Urothelium cell line (cell line): ENCODE data around the gene PPP2R5E.
A peak's percentile ranks its signal among the peaks of the same experiment; 100 is the strongest.

ENCODE experiments used
- DNase-seq: peaks from one replicate; pipeline ENCODE4 v3.0.0; 2011; ENCODE audit warnings: low spot score, mixed read lengths
- FAIRE-seq: peaks from 2 replicates; lab custom pipeline; 2011; peaks lifted over from hg19 to GRCh38; lab: Jason Lieb, UNC

PPP2R5E gene

GRCh38 chr14:63474844-63475243, 68.3 kb downstream of the PPP2R5E start:
- FAIRE-seq (no peak), DNase-seq (no peak)

DNA sequence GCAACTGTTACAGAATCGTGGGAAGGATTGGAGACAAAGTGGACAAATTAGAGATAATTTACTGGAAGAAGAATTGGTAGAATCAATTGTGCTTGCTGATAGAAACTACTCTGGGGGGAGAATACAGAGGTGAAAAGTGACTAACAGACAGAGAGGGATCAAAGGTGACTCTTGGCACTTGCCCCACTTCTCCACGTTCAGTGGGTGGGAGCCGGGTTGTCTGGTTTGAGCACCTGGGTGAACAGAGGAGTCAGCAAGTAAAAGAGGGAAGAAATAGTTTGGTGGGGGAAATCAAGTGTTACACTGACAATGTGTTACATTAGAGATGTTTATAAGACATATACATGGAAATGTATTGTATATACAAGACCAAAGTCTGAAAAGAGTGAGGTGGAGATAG, 69.1 kb downstream of the PPP2R5E start:
- DNase-seq (no peak), FAIRE-seq (no peak)

DNA sequence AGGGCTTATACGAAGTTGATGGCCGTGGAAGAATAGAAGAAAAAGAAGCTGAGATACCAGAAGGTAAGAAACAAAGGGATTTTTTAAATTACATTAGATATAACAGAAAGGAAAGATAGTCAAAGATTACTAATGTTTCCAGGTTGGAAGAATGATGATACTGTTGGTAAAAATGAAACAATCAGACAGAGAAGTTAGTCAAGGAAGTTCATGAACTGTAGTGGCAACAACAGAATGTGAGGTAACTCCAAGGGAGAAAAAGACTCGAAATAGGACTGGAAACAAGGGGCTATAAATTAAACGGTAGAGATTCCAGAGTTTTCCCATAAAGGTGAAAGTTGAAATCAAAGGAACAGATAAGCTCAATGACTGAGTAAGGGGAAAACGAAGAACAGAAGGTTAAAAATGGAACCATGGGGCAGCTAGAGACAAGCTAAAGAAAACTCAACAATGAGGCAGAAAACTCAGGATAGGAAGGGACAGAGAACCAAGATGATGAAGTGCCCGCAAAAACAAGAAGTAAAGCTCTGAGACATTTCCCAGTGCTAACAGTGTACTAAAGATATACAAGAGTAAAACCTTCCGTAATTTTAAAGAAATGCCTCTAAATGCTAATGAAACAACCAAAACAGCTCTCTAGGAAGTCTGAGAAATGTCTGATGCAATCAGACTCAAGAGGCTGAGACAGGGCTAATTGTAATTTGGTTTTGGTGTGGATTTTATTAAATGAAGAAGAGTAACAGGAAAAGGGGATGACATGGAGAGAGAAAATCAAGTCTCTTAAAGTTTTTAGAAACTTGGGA, 70.0 kb downstream of the PPP2R5E start:
- FAIRE-seq = no peak
- DNase-seq = no peak

DNA sequence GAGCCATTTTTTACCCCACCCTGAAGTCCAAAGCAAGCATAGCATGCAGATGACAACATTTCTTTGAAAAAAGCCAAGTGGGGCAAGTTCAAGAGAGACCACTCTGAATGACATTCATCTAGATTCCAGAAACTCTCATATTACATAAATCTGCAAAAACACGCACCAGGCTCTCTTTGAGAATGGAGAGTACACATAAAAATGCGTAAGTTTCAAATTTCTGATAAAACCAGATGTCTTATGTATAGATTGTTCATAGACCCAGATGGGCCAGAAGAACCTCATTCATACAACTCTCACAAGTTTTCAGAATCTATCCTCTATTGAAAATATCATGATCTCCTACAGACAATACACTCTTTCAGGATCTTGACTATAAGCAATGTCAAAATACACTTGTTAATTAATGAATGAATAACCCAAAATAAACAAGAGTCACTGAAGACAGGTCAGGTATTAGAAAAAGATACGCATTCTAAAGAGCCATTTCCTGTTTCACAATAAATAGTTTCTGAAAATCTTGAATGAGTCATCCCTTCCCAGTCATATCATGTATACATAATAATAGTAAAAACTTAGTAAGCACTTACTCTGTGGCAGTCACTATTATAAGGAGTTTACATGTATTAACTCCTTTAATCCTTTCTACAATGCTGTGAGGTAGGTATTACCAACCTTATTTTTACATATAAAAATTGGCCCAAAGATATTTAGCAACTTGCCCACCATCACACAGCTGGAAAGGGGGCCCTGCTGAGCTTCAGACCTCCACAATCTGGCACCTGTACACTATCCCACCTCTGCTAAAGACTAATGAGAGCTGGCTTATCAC, 72.0 kb downstream of the PPP2R5E start:
- DNase-seq = peak; percentile 50
- FAIRE-seq = no peak

GRCh38 chr14:63468294-63468693, 74.9 kb downstream of the PPP2R5E start:
- no peak for DNase-seq
- FAIRE-seq = peak; percentile 86

DNA sequence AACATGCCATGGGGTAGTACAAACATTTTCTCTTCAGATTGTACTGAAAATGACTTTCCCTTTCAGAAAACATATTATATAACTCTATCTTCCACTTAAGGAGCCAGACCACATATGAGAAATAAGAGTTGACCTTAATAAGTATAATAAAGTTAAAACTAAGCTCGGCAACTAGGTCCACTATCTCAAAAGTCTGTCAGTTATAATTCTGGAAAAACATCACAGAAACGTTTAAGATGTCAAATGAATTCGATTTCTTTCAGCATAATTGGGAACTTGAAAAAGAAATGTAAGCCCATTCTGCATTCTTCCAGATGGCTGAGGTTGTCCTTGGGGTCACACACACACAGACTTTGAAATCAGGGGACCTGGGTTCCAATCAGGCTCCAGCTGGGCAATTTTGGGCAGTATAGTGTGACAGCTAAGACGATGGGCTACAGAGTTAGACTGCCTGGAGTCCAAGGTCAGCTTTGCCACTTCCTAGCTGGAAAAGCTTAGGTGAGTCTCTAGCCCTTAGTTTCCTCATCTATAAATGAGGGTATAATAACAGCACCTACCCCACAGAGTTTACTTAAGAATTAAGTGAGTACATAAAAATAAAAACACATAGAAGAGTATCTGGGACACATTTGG, 75.6 kb downstream of the PPP2R5E start:
- FAIRE-seq (no peak), DNase-seq (no peak)

DNA sequence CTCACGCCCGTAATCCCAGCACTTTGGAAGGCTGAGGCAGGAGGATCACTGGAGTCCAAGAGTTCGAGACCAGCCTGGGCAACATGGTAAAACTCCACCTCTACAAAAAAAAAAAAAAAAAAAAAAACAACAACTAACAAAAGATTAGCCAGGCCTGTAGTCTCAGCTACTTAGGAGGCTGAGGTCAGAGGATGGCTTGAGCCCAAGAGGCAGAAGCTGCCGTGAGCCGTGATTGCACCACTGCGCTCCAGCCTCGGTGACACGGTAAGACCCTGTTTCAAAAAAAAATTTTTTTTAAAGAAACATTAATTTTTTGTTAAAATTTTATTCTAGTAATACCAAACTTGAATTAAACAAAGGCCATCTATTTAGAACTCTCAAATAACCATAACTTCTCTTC, 77.8 kb downstream of the PPP2R5E start:
- DNase-seq = no peak
- FAIRE-seq = no peak

DNA sequence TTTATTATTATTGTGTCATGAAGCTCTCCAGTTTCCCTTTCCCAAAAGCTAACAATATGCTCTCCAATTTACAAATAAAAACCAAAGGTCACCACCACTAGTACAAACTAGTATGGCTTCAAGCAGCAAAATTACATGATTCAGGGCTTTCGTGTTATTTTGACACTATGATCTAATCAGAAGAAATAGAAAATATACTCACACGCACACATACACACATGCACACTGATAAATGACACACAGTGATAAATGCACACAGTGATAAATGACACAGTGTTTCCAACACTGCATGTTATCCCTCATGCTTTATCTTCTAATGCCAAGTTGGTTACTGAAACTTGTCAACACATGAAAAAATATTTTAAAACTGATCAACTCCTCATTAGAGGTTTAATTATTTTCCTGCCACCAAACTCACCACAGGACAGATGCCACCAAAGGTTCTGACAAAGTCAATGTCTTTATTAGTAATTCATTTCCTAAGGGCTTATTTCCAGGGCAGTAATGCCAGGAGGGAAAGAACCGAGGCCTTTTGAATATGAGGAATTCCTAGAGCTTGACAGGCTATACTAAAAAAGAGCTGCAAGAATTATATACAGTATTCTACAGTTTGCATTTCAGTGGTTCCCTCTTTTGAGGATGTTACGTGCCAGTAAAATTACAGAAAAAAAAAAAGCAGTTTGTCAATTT, 82.4 kb downstream of the PPP2R5E start:
- FAIRE-seq = peak; percentile 37
- DNase-seq = no peak

- DNase-seq (no peak), FAIRE-seq (no peak)
Observed at GRCh38 chr14:63459738-63460137, 83.4 kb downstream of the PPP2R5E start.

DNA sequence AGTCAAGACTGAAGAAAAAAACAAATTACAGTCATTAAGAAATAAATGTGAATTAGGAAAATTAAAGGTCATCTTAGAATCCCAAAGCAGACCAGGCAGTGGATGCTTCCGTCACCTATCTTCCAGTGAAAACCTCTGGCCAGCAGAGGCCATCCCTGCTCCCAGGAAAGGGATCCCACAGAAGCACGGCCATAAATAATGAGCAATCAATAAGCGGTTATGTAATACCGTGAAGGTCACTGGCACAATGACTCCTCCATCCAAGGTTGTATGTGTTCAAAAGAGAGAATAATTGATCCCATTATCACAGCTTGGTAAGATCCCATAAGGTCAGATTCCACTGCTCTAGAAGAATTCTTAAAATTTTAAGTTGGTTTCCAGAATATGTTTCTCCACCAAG, 85.7 kb downstream of the PPP2R5E start:
- FAIRE-seq = no peak
- no peak for DNase-seq

- FAIRE-seq (peak; percentile 87), DNase-seq (peak; percentile 57)
Observed at GRCh38 chr14:63454863-63455622, 88.1 kb downstream of the PPP2R5E start.

DNA sequence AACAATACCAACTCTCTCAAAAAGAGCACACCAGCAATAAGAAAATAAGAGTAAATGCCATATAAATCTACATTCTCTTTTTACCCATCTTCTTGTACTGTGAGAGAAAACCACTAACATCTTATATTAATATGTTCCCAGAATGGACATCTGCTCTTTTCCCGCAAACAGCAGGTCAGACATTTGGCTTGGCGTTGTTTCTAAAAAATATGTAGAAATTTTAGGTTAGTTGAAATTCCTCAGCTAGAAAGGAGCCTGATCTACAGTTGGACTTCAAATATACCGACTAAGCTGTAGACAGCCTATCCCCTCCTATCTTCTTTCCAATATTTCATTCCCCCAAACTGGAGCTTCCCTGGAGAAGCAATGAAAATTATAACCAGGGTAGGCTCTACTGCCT, 88.7 kb downstream of the PPP2R5E start:
- DNase-seq (no peak), FAIRE-seq (no peak)

DNA sequence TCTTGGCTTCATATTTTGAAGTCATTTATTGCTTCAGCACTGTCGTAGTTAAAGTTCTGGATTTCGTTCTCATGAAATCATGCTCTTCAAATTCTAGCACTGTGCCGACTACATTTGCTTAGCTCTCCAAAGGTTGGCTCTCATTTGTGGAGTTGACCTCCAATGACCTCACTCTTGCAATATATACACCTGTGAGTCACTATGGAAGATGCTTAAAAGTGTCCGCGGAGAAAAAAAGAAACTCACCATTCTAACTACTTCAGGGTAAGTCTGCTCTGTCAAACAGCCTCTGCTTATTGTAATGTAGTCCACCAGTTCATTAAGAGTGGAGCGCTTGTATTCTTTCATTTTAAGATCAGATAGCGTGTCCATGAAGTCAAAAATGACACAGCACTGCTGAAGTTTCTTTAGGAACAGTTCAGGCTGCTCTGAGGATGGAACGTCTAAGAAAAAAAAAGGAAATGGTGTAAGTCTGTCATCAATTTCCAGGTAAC, 89.7 kb downstream of the PPP2R5E start:
- FAIRE-seq (no peak), DNase-seq (no peak)

DNA sequence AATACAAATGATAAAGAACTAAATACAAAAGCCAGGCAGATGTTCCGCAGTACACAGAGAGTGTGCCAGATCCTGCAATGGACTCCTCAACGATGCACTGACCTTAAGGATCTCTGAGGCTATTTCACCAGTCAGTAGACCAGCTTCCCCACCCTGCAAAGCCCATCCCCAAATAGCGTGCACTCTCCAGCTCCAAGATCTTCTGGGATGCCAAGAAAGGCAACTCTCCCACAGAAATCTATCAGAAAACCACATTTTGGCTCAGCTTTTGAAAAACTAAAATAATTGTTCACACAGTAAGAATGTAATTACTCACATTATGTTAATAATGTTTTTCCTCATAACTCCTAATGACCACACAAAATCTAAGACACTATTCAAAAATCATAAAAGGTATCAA, 90.4 kb downstream of the PPP2R5E start:
- no peak for DNase-seq
- no peak for FAIRE-seq

DNA sequence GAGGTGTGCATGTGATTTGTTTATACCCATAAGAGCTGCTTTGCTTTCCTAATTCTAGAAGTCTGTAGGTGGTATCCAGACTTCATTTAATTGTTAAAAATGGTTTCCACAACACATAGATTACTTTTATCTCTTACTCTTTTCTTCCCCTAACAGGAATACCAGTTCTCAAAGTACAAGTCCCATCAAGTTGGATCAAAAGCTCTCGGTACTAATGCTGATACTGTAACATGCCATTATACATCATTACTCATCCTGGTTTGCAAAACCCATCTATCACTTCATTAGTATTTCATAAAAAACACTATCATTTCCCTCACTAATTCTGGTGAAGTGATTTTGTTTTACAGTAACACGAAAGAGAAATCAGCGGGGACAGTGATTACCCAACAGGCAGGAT, 94.3 kb downstream of the PPP2R5E start:
- no peak for DNase-seq
- FAIRE-seq = no peak

DNA sequence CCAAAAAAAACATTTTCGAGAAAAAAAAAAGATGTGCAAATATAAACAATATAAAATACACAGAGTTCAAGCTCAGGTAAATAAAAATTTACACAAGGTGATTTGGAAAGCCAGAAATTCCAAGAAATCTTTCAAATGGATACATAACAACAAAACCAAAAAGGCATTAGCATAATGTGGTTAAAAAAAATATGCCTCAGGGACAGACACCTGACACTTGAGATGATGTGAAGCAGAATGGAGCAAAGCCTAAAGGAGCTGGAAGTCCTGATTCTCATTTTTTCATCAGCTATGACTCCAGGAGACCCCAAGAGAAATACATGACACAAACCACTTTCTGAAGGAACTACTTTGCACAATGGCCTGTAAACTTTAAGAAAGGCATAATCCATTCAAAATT, 98.6 kb downstream of the PPP2R5E start:
- no peak for DNase-seq
- no peak for FAIRE-seq

DNA sequence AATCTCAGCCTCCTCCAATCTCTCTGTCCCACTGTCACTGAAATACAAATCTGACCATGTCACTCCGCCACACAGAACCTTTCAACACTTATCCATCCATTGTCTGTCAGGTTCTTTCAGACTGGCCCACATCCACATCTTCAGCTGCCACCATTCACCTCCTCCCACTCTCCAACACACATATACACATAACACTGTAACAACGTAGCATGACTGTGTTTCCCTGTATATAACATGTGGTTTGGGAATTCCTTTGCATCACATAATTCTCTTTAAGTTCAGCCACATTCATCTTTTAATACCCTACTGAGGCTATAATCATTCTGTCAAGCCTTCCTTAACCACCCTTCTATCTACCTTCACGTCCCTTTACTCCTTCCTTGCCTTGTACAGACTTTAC, 99.2 kb downstream of the PPP2R5E start:
- DNase-seq (no peak), FAIRE-seq (peak; percentile 92)

DNA sequence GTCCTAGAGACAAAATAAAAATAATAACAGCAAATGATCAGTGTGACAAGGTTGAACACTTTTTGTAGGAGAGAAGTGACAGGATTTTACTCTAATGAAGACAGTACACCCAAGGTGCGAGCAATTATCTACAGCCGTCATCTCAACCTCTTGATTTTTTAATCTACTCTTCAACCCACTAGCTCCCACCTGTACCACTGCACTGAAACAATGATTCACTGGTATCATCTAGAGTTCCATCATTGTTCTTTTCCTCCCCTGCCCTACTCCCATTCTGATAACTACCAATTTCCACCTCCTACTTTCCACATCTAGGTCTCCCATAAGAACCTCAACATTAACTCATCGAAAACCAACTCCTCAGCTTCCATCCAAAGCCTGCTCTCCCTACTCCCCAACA, 99.8 kb downstream of the PPP2R5E start:
- DNase-seq (no peak), FAIRE-seq (no peak)

GRCh38 chr14:63438065-63438757, 105.0 kb downstream of the PPP2R5E start:
- DNase-seq = peak; percentile 63

More at GRCh38 chr14:63438065-63438757, 105.0 kb downstream of the PPP2R5E start:
- FAIRE-seq = no peak
